ENCODE data around the gene LIFR.

DNA sequence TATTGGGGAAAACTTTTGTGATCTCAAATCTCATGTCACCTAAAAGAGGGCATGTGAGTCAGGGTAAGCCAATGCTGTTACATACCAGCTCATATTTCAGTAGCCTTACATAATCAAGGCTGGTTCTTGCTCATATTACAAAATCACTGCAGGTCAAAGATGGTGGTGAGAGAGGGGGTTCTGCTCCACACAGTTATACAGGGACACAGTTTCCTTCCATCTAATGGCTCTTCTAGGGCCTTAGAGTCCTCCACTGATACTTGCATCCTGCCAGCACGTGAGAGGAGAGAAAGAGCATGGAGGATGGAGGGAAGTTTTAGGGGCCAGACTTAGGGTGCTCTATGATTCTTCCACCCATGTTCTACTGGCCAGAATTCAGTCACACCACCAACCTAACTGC lies 130.0 kb downstream of the LIFR start:
- TF ChIP-seq, protein P1, sequence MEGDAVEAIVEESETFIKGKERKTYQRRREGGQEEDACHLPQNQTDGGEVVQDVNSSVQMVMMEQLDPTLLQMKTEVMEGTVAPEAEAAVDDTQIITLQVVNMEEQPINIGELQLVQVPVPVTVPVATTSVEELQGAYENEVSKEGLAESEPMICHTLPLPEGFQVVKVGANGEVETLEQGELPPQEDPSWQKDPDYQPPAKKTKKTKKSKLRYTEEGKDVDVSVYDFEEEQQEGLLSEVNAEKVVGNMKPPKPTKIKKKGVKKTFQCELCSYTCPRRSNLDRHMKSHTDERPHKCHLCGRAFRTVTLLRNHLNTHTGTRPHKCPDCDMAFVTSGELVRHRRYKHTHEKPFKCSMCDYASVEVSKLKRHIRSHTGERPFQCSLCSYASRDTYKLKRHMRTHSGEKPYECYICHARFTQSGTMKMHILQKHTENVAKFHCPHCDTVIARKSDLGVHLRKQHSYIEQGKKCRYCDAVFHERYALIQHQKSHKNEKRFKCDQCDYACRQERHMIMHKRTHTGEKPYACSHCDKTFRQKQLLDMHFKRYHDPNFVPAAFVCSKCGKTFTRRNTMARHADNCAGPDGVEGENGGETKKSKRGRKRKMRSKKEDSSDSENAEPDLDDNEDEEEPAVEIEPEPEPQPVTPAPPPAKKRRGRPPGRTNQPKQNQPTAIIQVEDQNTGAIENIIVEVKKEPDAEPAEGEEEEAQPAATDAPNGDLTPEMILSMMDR (IDR thresholded peaks at IDR 0.05): no peak
- no peak for TF ChIP-seq ZFX (IDR thresholded peaks at IDR 0.05; ENCODE audit: borderline replicate concordance)

Measured in 22Rv1 (cell line).